Measurements from ENCODE around the gene SPTBN1. TPM values are rescaled to one million over a fixed set of nuclear protein-coding genes. Genes with fewer than 3 reads are reported as not detected.

Gene SPTBN1
- total RNA-seq, 1 experiment from 2014 or later, result 88.8 TPM

DNA sequence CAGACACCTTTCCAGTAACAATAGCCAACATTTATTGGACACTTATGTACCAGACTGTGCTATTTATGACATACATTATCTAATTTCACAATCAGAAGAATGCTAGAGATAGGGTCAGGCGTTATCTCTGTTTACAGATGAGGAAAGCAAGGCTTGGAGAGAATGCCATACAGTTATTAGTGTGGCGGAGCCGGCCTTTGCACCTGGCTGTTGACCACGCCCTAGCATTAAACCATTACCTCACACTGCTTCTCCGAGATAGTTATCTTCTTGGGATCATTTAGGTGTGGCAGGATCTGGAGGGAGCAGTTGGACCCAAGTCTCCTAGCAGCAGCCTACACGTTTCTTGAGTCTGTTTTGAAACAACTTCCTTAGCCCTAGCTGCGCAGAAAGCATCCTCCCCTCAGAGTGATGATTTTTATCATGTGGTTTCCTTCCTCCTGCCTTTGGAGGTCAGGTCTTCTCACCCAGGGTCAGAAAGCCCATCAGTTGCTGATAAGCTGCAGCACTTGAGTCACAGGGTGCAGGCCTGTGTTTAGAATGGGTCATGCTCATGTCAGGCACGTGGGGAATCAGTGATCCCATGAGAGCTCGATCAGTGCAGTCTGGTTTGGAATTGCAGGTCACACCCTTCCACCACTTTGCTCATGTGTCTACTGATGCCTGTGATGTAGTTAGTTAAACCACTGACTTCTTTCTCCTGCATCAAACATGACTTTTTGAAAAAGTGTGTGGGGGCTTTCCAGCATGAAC, 118.2 kb downstream of the SPTBN1 start:
- peak; percentile 22 for DNase-seq (ENCODE audit: low read depth)

- no peak for DNase-seq (ENCODE audit: low read depth)
Measured at GRCh38 chr2:54574860-54575247, 118.7 kb downstream of the SPTBN1 start.

- DNase-seq (ENCODE audit: low read depth), result no peak
Measured at GRCh38 chr2:54575379-54575888, 119.3 kb downstream of the SPTBN1 start.

DNA sequence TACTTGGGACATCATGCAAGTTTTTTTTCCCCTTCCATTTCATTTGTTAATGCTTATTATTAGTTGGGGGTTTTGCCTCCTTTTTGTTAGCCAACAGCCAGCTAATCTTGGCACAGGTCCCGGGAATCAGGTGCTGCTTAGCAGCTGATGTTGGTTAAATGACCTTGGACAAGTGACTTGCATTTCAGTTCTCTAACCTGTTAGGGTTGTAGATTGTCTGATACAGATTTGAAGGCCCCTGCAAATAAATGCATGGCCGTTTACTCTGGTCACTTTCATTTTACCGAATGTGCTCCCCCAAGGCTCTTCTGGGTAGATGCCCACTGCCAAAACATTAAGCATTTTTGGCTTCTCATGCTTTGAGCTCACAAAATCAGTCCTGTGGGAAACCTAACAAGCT, 120.9 kb downstream of the SPTBN1 start:
- peak; percentile 36 for DNase-seq (ENCODE audit: low read depth)

- no peak for DNase-seq (ENCODE audit: low read depth)
Measured at GRCh38 chr2:54577944-54578647, 122.0 kb downstream of the SPTBN1 start.

DNA sequence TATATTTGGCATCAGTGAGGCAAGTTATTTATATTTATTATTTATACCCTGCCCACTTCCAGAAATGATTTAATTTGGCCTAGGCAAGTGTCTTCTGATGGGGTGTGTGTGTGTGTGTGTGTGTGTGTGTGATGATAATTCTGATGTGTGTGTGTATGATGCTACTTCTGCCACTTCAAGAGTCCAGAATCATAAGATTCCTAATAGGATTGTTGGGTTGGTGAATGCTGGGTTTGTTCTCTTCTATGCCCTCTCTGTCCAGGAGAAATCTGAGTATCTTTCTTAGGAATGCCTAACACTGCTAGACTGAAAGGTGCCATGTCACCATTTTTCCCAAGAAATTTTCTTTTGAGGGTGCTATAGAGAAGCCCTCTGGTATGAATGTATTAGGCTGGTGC, 122.5 kb downstream of the SPTBN1 start:
- no peak for DNase-seq (ENCODE audit: low read depth)

DNA sequence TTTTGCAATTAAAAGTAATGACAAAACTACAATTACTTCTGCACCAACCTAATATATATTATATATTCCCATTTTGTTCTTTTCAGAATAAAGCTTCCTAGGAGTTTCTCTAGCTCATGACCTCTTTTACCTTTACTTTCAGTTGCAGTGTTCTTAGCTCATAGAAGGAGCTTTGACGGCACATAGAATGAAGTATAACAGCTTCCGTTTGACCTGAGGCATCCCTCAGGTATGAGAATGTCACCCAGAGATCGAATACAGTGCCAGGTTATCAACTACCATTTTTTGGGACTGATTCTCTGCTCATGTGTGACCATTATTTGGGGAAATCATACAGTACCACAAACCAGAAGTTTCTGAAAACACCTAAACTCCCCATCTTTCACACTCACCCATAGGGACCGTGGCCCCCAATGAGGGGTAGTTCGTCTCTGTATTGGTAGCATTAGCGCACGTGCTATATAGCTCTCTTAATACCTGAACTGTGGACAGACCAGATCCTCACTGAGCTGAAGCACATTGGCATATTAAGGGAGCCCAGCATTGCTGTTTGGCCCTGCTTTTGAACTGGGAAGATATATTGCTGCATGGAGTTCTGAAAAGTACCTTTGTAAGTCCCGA, 123.0 kb downstream of the SPTBN1 start:
- DNase-seq (ENCODE audit: low read depth), result no peak

- DNase-seq (ENCODE audit: low read depth), result no peak
Measured at GRCh38 chr2:54579682-54580620, 123.8 kb downstream of the SPTBN1 start.

DNA sequence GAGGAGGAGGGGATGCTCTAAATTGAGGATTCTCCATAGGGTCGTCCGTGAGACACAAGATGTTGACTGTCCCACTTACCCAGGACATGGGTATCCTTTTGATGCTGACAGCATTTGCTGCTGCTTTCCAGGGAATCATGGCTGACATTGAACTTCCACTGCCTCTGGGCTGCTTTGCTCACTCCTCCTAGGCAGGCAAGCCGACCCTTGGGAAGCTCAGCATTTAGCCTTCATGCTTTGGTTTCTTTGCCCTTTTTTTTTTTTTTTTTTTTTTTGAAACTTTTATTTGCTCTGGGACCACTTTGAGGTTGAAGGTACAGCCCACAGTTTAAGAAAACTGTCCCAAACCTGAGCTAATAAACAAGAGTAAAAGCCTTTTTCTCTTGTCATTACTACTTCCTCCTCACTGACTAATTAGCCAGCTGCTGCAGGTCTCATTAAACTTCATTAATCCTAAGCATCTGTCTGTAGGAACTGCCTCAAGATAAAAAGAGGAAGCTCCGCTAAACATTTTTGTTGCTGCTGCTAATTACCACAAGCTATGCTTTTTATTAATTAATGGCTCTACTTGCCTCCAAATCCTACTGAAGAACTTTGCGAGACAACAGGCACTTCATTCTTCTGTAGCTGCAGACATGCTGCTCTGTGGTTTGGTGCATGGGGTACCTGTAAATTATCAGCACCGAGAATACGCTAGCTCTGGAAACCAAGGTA, 125.4 kb downstream of the SPTBN1 start:
- no peak for DNase-seq (ENCODE audit: low read depth)

DNA sequence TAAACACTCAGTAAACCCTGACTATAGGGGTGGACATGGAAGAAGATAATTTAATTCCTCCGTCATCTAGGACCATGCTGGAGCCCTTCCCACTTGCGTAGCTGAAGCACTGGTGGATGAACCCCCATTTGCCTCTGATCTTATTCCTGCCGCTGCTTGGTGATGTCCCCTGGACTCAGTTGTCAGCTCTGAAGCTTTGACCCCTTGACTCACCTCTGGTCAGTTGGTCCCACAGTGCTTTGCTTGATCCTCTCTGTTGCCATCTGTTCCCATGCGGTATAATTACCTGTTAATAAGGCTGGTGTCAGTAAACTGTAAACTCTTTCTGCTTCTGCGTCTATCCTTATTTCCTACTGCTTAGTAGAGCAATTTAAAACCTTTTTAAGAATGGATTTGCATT, 126.9 kb downstream of the SPTBN1 start:
- no peak for DNase-seq (ENCODE audit: low read depth)

GRCh38 chr2:54584598-54584997, 128.5 kb downstream of the SPTBN1 start:
- no peak for DNase-seq (ENCODE audit: low read depth)

- DNase-seq (ENCODE audit: low read depth), result no peak
Measured at GRCh38 chr2:54585136-54585733, 129.1 kb downstream of the SPTBN1 start.

GRCh38 chr2:54586062-54586461, 129.9 kb downstream of the SPTBN1 start:
- peak; percentile 31 for DNase-seq (ENCODE audit: low read depth)

GRCh38 chr2:54586494-54586893, 130.4 kb downstream of the SPTBN1 start:
- no peak for DNase-seq (ENCODE audit: low read depth)

GRCh38 chr2:54587171-54588016, 131.3 kb downstream of the SPTBN1 start:
- no peak for DNase-seq (ENCODE audit: low read depth)

DNA sequence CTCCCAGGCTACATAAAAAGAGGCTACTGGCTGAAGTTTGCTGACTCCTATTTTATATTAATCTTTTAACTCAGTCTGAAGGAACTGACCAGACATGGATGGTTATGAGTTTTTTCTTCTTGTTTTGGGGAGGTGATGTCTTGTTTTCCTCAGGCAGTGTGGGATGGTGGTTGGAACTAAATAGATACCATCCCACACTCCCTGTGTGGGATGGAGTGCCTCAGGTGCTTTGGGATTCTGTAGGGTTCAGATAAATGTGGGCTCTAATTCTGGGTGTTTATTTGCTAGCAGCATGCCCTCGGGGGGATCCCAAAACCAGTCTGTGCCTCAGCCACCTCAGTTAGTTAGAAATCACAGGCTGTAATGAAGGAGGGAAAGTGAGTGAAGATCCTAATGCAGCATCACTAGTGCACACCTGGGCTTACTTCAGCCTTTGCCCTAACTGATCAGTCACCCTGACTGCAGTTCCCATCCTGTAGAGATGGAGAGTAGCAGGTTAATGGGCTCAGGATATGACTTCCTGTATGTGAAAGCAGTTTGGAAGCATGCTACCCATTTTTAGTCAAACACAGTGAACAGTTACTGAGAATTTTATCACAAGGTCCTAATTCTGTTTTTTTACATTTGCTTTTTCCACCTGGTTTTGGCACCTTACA, 132.2 kb downstream of the SPTBN1 start:
- DNase-seq (ENCODE audit: low read depth), result no peak

GRCh38 chr2:54589038-54589339, 132.9 kb downstream of the SPTBN1 start:
- DNase-seq (ENCODE audit: low read depth), result no peak

GRCh38 chr2:54589340-54590215, 133.5 kb downstream of the SPTBN1 start:
- DNase-seq (ENCODE audit: low read depth), result no peak

All from M059J (cell line).